GM21526 (cell line): ENCODE data around the gene LGR4.

ENCODE experiments used
- ATAC-seq: cut with Tn5 transposase; IDR thresholded peaks from one replicate; pipeline ENCODE4 v1.9.1; 2021; ENCODE audit warnings: moderate library complexity; ENCODE audit not compliant: unreplicated experiment, low FRiP score

LGR4 gene

DNA sequence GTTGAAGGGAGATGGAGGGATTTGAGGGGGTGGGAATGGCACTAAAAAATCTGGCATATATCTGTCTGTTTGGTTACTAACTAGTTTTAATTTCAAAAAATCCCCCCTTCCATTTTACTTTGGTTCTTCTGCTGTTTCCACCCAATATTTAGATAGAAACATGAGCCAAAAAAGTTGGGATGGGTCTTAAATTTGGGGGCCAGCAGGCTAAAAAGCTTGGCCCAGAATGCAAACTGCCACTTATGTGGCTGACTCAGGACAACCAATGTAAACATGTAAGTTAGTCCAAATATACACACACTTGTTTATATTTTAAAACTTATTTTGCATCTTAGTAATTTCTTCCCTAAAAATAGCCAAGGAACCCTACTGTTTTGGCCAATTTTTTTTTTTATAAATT, 35.7 kb downstream of the LGR4 start:
- ATAC-seq, result no peak

DNA sequence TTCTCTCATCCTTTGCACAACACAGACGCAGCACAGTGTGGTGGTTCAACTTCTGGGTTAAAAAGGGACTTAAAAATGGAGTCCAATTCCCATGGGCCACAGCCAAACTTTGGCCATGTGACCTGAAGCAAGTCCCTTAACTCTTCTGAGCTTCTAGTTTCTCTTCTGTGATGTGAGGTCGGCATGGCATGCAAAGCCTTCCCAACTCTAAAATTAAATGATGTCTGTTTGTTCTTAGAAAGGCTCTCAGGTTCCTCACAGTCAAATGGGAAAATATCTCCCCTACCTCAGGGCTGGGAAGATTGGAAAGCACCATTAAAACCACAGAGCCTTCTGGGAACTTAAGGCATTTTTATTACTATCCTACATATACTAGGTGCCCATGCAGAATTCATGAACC, 38.8 kb downstream of the LGR4 start:
- no peak for ATAC-seq

DNA sequence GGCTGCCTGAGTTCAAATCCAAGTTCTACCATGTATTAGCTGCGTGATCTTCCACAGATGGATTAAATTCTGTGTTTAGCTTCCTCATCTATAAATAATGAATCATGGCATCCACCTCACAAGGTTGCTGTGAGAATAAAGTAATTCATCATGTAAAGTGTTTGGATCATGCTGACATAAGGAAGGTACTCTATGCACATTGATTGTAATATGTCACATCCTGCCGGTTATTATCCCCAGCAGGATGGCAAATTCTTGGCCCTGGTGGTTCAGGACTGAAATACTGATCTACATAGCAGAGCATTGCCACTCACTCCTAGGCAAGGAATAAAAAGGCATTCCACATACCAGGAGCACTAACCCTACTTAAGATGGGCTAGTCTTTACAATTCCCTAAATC, 40.8 kb downstream of the LGR4 start:
- ATAC-seq, result no peak

DNA sequence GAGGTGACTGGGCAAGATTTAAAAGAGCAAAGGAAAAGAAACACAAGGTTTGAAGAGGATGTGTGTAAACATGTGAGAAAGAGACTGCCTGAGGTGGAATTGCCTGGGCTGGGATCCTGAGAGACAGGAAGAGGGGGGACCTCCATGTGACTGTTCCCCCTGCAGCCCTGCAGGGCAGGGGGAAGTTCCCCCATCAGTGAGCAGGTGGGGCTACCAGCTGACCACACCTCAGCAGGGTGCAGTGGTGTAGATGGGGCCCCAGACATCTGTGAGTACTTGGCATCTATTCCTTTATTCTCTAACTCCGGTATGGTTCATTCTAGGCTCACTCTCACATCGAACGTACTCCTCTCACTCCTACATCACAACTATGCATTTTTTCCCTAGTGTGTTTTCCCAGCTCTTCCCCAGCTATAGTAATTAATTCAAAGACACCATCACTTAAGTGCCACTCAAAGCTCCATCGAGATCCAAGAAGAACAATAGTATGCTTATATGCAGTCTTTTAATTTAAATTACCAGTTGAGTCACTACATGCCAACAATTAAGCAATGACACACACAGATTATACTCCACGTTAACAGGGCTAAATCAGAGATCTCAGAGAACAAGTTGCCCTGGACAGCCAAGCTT, 42.7 kb downstream of the LGR4 start:
- ATAC-seq, result no peak

DNA sequence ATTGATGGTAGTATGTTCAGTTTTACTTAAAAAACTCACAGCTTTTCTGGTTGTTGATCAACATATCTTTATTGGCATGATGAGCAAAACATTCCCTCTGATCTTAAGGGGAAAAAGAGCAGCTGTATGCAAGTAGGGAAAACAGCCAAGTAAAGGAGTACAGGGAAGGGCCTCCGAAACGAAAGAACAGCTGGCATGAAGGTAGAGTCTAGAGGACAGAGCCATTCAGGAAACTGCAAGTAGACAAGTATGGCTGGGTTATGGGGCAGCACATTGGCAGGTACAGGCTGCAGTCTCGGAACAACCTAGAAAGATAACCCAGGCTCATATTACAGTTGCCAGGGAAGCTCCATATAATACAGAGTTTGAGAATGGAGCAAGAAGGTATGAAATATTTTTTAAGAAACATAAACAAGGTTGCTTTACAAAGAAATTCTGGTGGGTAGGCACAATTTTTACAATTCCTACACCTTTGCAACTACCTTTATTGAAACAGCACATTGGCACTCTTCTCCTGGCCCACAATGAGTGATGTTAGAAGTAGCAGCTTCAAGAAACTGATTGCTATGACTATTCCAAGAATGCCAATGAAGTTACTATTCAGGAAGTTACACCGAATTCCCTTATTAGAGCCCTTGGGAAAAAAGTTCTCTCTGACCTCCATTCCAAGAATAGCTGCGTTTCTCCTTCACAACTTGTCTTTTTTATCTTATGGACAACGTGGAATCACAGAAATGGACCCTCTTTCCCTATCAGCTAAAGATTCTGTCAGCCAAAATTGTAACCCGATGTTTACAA, 45.2 kb downstream of the LGR4 start:
- ATAC-seq, result no peak

DNA sequence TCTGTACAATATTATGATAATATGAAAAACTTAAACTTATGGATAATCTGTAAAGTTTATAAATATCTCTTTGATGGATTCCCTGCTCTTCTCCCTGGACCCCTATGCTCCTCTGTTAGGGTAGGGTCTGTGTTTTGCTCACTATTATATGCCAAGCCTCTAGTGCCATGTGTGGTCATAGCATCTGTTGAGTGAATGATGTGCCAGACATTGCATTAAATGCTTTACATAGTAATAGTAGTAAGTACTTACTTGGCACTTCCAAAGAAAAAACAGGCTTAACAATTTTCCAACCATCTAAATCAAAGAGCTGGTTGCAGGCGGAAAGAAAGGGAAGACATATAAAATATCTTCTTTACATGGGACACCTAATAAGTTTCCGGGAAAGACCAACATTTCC, 46.8 kb downstream of the LGR4 start:
- ATAC-seq, result no peak

DNA sequence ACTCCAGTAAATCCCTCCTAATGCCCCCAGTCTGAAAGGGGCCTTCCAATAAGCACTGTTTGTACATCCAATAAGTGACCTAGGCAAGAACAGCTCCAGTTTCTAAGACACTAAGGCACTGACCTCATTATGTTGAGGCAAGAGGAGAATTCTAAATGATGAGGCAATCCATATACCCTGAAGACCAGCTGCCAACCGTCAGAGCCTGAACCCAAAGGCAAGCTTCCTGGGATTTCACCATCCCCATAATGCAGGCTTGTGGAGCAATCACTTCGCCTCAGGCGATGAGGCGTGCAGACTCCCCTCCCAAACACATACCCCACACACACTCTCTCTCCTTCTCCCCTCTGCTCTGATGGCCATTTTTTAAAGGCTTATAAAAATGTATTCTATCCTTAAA, 49.5 kb downstream of the LGR4 start:
- no peak for ATAC-seq

DNA sequence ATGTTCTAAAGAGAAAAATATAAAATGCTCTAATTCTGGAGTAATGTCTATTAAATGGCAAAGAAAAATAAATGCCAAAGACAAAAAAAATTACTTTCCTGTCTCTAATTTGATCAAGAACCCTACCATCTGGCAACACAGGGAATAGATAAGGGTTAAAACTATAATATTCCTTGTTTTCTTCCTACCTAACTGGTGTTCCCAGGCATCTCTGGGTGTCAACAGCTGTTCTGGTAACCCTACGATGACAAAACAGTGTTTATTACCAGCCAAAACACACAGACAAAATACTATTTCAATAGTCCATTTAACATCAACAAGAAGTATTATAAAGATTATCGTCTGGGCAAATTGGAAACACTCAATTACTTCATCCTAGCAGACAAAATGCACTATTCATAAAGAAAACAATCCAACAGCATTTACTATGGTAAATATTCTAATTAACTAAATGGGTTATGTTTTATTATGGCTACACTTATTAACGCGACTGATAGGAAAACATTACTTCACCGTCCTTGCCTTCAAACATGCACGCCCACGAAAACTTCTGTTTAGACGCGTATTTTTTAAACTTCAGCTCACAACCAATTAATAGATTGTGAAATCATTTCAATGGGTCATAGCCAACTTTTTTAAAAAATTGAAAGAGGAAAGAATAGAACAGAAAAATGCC, 50.6 kb downstream of the LGR4 start:
- no peak for ATAC-seq

DNA sequence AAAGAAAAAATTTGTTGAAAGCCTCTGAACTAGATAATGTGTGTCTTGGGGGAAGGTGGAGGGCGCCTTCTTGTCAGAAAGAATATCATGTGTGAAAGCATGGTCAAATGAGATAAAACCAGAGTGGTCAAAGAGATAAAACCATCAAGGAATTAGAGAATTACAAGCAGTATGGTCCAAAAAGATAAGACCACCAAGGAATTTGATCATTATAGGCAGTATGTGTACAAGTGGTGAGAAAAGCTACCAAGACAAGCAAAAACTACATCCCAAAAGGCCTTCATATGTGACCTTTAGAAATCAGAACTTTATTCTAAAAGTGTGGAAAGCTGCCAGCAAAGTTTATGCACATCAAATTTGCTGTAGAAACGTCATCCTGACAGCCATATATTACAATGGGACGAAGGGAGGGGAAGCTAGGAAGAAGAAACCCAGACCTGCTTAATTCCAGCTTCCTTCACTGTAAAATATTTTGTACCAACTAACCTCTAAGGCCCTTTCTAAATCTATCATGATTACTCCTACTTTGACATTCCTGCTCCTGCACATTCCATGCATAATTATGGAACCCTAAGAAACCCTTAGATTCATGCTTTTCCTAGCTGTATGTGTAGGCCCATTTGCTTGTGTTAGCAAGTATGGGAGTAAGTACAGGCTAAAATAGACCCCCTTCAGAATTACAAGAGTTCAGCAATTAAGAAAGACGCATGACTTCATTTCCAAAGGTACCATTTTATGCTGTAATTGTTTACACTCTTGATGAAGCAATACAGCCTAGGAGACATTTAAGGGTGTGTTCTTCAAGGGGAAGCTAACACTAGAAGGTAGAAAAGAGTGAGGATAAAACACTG, 51.6 kb downstream of the LGR4 start:
- no peak for ATAC-seq

DNA sequence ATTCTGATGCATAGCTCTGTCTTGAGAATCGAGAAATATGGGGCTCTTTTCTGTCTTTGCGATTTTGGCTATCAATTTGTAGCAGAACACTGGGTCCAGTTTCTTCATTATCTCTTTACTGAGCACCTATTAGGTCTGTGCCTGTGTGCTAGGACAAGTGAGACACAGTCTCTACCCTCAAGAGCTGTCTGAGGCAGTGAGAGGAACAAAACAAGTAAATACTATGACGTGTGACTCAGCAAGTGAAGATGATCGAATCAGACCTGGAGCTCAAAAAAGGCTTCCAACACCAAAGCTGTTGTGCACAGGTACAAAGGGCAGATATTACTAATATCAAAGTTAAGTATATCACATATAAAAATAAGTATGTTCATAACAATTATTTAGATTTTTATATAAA, 52.4 kb downstream of the LGR4 start:
- ATAC-seq, result no peak

DNA sequence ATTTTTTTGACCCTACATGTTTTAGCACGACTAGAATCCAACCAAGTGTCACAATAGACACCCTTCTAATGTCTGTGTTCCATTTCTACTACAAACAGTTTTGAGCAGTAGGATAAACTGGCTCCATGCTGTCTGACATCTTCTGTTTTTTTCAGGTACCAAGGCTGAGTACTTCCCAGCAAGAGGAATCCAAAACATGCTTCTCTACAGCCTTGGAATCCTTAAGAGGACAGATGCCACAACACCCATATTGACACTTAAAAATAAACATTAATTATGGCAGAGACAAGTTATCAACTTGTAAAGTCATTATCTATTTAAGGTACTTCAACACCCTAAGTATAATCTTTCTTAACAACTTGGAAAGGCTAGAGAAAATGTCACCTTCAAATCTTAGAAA, 54.2 kb downstream of the LGR4 start:
- no peak for ATAC-seq

DNA sequence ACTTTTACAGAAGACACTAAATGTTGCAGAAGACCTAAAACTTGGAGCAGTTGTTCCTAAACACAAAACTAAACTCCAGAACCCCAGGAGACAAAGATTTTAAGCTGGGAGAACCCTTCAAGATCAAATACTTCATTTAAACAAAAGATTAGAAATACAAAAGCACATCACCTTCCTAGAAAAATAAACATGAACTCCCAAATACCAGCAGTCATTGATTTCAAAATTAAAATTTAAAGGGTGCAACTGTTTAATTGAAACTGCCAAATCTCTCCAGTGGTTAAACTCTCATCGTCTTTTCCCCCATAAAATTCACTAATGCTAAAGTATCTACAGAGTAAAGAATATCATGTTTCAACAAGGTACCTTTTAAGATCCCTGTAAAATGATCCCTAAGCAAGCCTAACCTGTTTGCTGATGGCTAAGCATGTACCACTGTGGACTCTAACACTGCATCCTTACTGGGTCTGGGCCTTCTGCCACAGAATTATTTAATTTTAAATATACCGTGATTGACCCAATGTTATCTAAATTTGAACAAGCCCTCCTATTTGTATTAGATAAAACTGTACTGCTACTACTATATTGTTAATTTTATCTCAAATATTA, 55.9 kb downstream of the LGR4 start:
- ATAC-seq, result no peak

DNA sequence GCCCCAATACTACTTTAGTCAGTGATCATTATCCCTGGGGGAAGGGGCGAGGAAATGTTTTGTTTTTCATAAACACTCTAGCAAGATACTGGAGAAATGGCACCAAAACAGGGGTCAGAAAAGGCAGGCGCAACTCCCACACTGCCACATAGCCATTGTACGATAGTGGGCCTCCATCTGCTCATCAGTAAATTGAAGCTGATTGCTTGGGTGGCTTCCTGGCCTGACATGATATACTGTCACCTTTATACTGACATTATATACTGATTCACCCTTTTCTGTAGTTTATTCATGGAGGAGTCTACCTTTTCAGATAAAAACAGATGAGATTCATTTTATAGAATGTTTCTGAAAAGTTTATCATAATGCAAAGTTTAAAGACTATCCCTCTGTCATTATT, 57.9 kb downstream of the LGR4 start:
- ATAC-seq, result no peak

DNA sequence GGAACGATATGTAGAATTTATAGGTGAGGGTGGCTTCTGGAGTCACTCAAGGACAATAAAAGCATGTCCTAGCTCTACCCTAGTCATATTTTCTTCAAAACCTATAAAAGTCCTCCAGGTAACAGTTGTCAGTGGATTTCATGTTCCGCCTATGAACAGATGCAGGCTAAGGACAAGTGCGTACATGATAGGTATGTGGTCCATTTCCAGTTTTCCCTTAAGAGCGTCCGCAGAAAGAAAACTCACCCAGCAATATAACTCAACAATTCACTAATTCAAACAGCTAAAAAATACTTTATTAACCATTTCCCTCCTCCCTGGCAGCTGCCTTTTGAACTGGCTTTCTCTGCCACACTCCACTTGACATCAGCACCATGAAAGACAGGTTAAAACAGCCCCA, 59.4 kb downstream of the LGR4 start:
- no peak for ATAC-seq

DNA sequence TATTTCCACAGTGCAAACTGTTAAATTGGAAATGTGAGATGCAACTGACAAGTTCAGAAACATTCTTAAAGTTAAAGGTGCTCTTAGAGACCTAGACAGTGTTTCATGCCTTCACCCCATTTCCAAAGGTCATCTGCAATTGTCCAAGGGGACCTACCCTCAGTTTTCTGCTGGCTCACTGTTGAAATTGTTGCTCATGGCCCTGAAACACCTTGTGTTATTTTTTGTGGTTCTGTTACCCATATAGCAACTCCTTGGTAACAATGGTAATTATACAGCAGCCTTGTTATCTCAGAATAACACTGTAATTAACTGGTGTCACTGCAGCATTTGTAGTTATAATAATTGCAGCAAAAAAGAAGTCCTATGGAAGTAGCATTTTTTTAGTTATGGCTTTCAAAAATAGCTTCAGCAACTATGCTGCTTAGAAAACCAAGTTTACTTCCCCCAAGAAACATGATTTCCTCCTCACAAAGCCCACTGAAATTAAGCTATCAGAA, 60.3 kb downstream of the LGR4 start:
- no peak for ATAC-seq

DNA sequence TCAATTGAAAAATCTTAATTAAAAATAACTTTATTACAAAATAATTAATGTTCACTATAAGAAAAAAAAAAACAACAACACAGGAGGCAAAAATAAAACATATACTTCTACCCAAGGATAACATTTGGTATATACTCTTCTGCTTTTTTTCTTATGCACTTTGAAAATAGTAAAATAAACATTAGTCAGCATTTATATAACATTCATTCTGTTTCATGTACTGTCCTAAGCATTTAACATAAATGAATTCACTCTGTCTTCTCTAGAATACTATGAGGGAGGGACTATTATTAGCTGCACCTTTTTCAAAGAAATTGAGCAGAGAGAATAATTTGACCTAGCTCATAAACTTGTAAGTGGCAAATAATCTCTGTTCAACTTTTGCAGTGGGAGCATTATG, 61.3 kb downstream of the LGR4 start:
- no peak for ATAC-seq

DNA sequence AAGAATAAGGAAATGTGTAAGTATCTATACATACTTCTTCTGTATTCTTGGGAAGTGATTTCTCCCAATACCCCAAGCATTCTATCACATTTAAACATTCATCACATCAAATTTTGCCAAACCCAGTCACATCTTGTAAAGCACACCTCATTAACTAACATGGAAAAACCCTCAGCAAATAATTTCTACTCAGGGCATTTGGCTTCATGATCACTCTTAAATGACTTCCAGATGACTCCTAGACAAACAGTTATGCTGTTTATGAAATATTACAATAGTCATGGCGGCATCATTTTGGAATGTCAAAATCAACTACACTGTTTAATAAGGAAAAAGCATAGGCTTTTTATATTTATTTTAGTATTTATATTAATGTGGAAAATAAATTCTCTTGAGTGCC, 62.3 kb downstream of the LGR4 start:
- ATAC-seq, result no peak

DNA sequence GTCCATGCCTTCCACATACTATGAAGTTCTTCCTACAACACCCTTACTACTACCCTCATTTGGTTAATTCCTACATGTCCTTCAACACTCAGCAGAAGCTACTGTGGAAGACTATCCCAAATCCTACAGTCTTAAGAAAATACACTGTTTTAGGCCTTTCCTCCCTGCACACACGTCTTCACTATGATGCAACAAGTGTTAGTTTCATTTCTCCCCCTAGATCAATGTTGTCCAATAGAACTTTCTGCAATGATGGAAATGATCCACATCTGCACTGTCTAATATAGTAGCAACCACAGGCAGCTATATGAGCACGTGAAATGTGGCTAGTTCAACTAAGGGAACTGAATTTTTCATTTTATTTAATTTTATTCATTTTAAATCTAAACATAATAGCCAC, 62.8 kb downstream of the LGR4 start:
- no peak for ATAC-seq

DNA sequence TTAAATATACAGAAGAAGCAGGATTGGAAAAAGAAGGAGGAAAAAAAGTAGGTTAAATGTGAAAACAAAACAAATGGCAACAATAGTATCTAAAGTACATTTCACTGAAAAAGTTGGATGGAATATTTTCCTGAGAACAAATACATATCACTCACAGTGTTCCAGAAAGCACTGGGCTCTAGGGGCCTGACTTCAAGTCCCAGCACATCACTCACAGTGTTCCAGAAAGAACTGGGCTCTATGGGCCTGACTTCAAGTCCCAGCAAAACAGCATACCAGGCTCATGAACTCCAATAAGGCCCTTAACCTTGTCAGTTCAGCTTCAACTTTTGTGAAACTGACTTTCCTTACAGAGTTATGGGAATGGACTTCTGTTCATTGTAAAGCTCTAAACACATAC, 63.5 kb downstream of the LGR4 start:
- ATAC-seq, result no peak

DNA sequence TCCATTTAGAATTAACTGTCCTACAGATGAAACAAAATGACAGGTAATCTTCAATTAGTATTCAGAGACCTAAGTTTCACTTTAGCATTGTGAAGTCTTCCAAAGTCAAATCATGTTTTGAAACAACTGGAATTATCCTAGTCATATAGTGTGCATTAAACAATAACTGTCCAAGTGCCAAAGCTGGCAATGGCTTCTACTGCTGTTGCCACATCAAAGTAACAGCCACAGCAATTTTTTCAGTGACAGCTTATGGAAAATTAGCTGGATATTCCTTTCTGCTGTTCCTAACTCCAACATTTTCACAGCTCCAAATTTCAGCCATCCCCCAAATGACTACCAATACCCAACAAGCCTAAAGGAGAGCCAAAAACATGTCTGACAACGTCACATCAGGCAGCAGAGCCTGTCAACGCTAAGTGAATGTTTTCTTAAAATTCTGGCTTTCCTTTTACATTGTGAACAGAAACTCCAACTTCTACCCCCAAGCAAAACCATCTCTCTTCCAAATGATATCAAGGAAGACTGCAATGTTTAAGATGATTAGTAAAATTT, 64.3 kb downstream of the LGR4 start:
- no peak for ATAC-seq
